ENCODE data around the gene JADE1.

Gene JADE1

GRCh38 chr4:128880662-128881061 lies 71.2 kb downstream of the JADE1 start:
- Histone ChIP-seq H3K27ac (ENCODE audit: low read depth, low read length) (no peak overlapping the region), H3K36me3 (ENCODE audit: low read length) (no peaks in the 10 kb centered on the region), H3F3A (ENCODE audit: insufficient read depth) (peaks cover 5% of the 10 kb centered on the region; the same call in 1 of the 2 replicates), H3K79me2 (ENCODE audit: insufficient read depth, low read length) (no peaks in the 10 kb centered on the region), H4K20me1 (ENCODE audit: low read depth, low read length) (no peaks in the 10 kb centered on the region), H3K9ac (ENCODE audit: low read length) (no peak overlapping the region), H3K4me2 (ENCODE audit: low read depth, low read length, poor library complexity, severe bottlenecking) (no peak overlapping the region), H2AFZ (ENCODE audit: low read depth, low read length, severe bottlenecking) (no peak overlapping the region), H3K9me2 (replicated peaks; ENCODE audit: insufficient read depth, low read length) (no peaks in the 10 kb centered on the region), H3K4me3 (ENCODE audit: insufficient read depth, low read length, poor library complexity, severe bottlenecking) (no peak overlapping the region), H3K9me3 (ENCODE audit: insufficient read depth, low read length) (no peaks in the 10 kb centered on the region), H3K27me3 (ENCODE audit: low read length) (no peaks in the 10 kb centered on the region)
- no peak for TF ChIP-seq CTCF (IDR thresholded peaks at IDR 0.05; ENCODE audit: insufficient read depth, low read length, poor library complexity, severe bottlenecking)

GRCh38 chr4:128904821-128905220 lies 95.3 kb downstream of the JADE1 start:
- Histone ChIP-seq H3K27ac (ENCODE audit: low read depth, low read length) (no peak overlapping the region), H3K36me3 (ENCODE audit: low read length) (no peaks in the 10 kb centered on the region), H3K9ac (ENCODE audit: low read length) (no peak overlapping the region), H3K4me2 (ENCODE audit: low read depth, low read length, poor library complexity, severe bottlenecking) (no peak overlapping the region), H3F3A (ENCODE audit: insufficient read depth) (no peaks in the 10 kb centered on the region), H3K4me3 (ENCODE audit: insufficient read depth, low read length, poor library complexity, severe bottlenecking) (no peak overlapping the region), H3K27me3 (ENCODE audit: low read length) (no peaks in the 10 kb centered on the region), H4K20me1 (ENCODE audit: low read depth, low read length) (no peaks in the 10 kb centered on the region), H3K9me2 (replicated peaks; ENCODE audit: insufficient read depth, low read length) (no peaks in the 10 kb centered on the region), H2AFZ (ENCODE audit: low read depth, low read length, severe bottlenecking) (no peak overlapping the region), H3K79me2 (ENCODE audit: insufficient read depth, low read length) (no peaks in the 10 kb centered on the region), H3K9me3 (ENCODE audit: insufficient read depth, low read length) (no peaks in the 10 kb centered on the region)
- no peak for TF ChIP-seq EZH2phosphoT487 (conservative IDR thresholded peaks at IDR 0.05; ENCODE audit: low read length)
- no peak for TF ChIP-seq CTCF (IDR thresholded peaks at IDR 0.05; ENCODE audit: insufficient read depth, low read length, poor library complexity, severe bottlenecking)

- Histone ChIP-seq H3K4me3 (ENCODE audit: insufficient read depth, low read length, poor library complexity, severe bottlenecking) (no peak overlapping the region), H3K36me3 (ENCODE audit: low read length) (no peaks in the 10 kb centered on the region), H3K4me2 (ENCODE audit: low read depth, low read length, poor library complexity, severe bottlenecking) (no peak overlapping the region), H3K9me3 (ENCODE audit: insufficient read depth, low read length) (no peaks in the 10 kb centered on the region), H3K79me2 (ENCODE audit: insufficient read depth, low read length) (no peaks in the 10 kb centered on the region), H3F3A (ENCODE audit: insufficient read depth) (no peaks in the 10 kb centered on the region), H3K27ac (ENCODE audit: low read depth, low read length) (no peak overlapping the region), H3K9ac (ENCODE audit: low read length) (no peak overlapping the region), H3K27me3 (ENCODE audit: low read length) (no peaks in the 10 kb centered on the region), H3K9me2 (replicated peaks; ENCODE audit: insufficient read depth, low read length) (no peaks in the 10 kb centered on the region), H2AFZ (ENCODE audit: low read depth, low read length, severe bottlenecking) (no peak overlapping the region), H4K20me1 (ENCODE audit: low read depth, low read length) (no peaks in the 10 kb centered on the region)
- TF ChIP-seq EZH2phosphoT487 (conservative IDR thresholded peaks at IDR 0.05; ENCODE audit: low read length), result no peak
- no peak for TF ChIP-seq CTCF (IDR thresholded peaks at IDR 0.05; ENCODE audit: insufficient read depth, low read length, poor library complexity, severe bottlenecking)
Measured at GRCh38 chr4:128906581-128906980, 97.1 kb downstream of the JADE1 start.

GRCh38 chr4:128907981-128908380 lies 98.5 kb downstream of the JADE1 start:
- H3K9me2 ChIP-seq (replicated peaks; ENCODE audit: insufficient read depth, low read length), result no peaks in the 10 kb centered on the region
- H4K20me1 ChIP-seq (ENCODE audit: low read depth, low read length), result no peaks in the 10 kb centered on the region
- H3K36me3 ChIP-seq (ENCODE audit: low read length), result no peaks in the 10 kb centered on the region
- no peaks in the 10 kb centered on the region for H3K79me2 ChIP-seq (ENCODE audit: insufficient read depth, low read length)
- H2AFZ ChIP-seq (ENCODE audit: low read depth, low read length, severe bottlenecking), result no peak overlapping the region
- no peaks in the 10 kb centered on the region for H3K9me3 ChIP-seq (ENCODE audit: insufficient read depth, low read length)
- H3K4me2 ChIP-seq (ENCODE audit: low read depth, low read length, poor library complexity, severe bottlenecking), result no peak overlapping the region
- H3F3A ChIP-seq (ENCODE audit: insufficient read depth), result no peaks in the 10 kb centered on the region
- no peak overlapping the region for H3K4me3 ChIP-seq (ENCODE audit: insufficient read depth, low read length, poor library complexity, severe bottlenecking)
- no peaks in the 10 kb centered on the region for H3K27me3 ChIP-seq (ENCODE audit: low read length)
- H3K27ac ChIP-seq (ENCODE audit: low read depth, low read length), result no peak overlapping the region
- no peak overlapping the region for H3K9ac ChIP-seq (ENCODE audit: low read length)
- TF ChIP-seq EZH2phosphoT487 (conservative IDR thresholded peaks at IDR 0.05; ENCODE audit: low read length) (no peak), CTCF (IDR thresholded peaks at IDR 0.05; ENCODE audit: insufficient read depth, low read length, poor library complexity, severe bottlenecking) (no peak)
